ENCODE results near the gene ZNF880. TPM values are rescaled to one million over a fixed set of nuclear protein-coding genes. Genes with fewer than 3 reads are reported as not detected.

ZNF880 gene
- total and polyA plus RNA-seq, 4 experiments from 2014 or later: 29.2 to 33.5 (median 30.5) TPM

- H3K9me3 Mint-ChIP-seq: peaks cover 2 to 84% (median 62%) of the 10 kb centered on the region in 8 donors
Observed at GRCh38 chr19:52397310-52398080, 27.8 kb downstream of the ZNF880 start, which contains the start of gene ZNF528. Gene ZNF528, plus strand, starts transcription at chr19:52397849. Its CDS starts 4,165 bp downstream, at chr19:52402014.

GRCh38 chr19:52398081-52398441 lies 28.3 kb downstream of the ZNF880 start:
- Histone ChIP-seq H3K4me3 (ENCODE audit: low read length in 2 of 2) (peak overlapping the region; percentile 89 to 98), H3K4me1 (ENCODE audit: insufficient read depth, low read length) (peaks cover 14% of the 10 kb centered on the region), H3K9me3 (ENCODE audit: control insufficient read depth in 1 of 2, low read length in 2 of 2) (peaks cover 0 to 8% of the 10 kb centered on the region in 2 donors), H3K27me3 (ENCODE audit: insufficient read depth, low read length) (no peaks in the 10 kb centered on the region), H3K36me3 (ENCODE audit: insufficient read depth, low read length) (peaks cover 7% of the 10 kb centered on the region), H3K27ac (ENCODE audit: low read depth, low read length) (peak overlapping the region; percentile 56)
- peak overlapping the region; percentile 76 to 93 (median 92) for H3K27ac Mint-ChIP-seq
- no peaks in the 10 kb centered on the region for H3K27me3 Mint-ChIP-seq
- no peak for DNase-seq
- intact Hi-C loops (cut with micrococcal nuclease): loop anchor here (5.0 kb wide), 1 partner anchor 129 kb away; the partner anchor contains the start of gene ZNF808
- POLR2A ChIA-PET (ENCODE audit: partially characterized antibody): interaction anchor here (0.7 to 2.9 kb wide), 5 partner anchors 29 to 293 kb away, joined by 3 to 13 read pairs (median 3); partner anchors contain the start of genes ZNF610 and ZNF880
- peaks cover 13 to 29% (median 22%) of the 10 kb centered on the region in 4 donors for H3K4me1 Mint-ChIP-seq
- peaks cover 74% of the 10 kb centered on the region in 2 donors for H3K36me3 Mint-ChIP-seq
- H3K4me3 Mint-ChIP-seq: peak overlapping the region; percentile 86 to 95 (median 90)
- peaks cover 2 to 80% (median 60%) of the 10 kb centered on the region in 8 donors for H3K9me3 Mint-ChIP-seq
- CTCF ChIA-PET (ENCODE audit: partially characterized antibody): interaction anchor here (0.8 kb wide), 1 partner anchor 262 kb away, joined by 3 read pairs; no protein-coding TSS in a partner anchor

More at GRCh38 chr19:52397310-52398080, 27.8 kb downstream of the ZNF880 start, which contains the start of gene ZNF528:
- Mint-ChIP-seq H3K27me3 (no peaks in the 10 kb centered on the region), H3K36me3 (peaks cover 72 to 74% of the 10 kb centered on the region in 2 donors), H3K4me3 (peak within 1 kb of the TSS; percentile 86 to 95 (median 90)), H3K27ac (peak within 1 kb of the TSS; percentile 76 to 93 (median 92)), H3K4me1 (peaks cover 13 to 29% (median 22%) of the 10 kb centered on the region in 4 donors)
- Histone ChIP-seq H3K36me3 (ENCODE audit: insufficient read depth, low read length) (peaks cover 7% of the 10 kb centered on the region), H3K9me3 (ENCODE audit: control insufficient read depth in 1 of 2, low read length in 2 of 2) (peaks cover 0 to 8% of the 10 kb centered on the region in 2 donors), H3K4me3 (ENCODE audit: low read length in 2 of 2) (peak within 1 kb of the TSS; percentile 89 to 98), H3K27ac (ENCODE audit: low read depth, low read length) (peak within 1 kb of the TSS; percentile 56), H3K4me1 (ENCODE audit: insufficient read depth, low read length) (peaks cover 14% of the 10 kb centered on the region), H3K27me3 (ENCODE audit: insufficient read depth, low read length) (no peaks in the 10 kb centered on the region)
- intact Hi-C loops (cut with micrococcal nuclease): loop anchor here (1.0 to 5.0 kb wide), 5 partner anchors 28 to 173 kb away; partner anchors contain the start of genes ZNF610, ZNF701, ZNF766 and ZNF808
- CTCF ChIA-PET (ENCODE audit: partially characterized antibody): no interaction called here
- POLR2A ChIA-PET (ENCODE audit: partially characterized antibody): interaction anchor here (0.7 to 2.9 kb wide), 6 partner anchors 24 to 294 kb away, joined by 3 to 13 read pairs (median 3); partner anchors contain the start of genes ZNF610 and ZNF880
- peak; percentile 85 to 93 (median 88) for DNase-seq

- Histone ChIP-seq H3K4me3 (ENCODE audit: low read length in 2 of 2) (no peak overlapping the region), H3K4me1 (ENCODE audit: insufficient read depth, low read length) (no peaks in the 10 kb centered on the region), H3K27me3 (ENCODE audit: insufficient read depth, low read length) (no peaks in the 10 kb centered on the region), H3K27ac (ENCODE audit: low read depth, low read length) (no peak overlapping the region), H3K9me3 (ENCODE audit: control insufficient read depth in 1 of 2, low read length in 2 of 2) (peaks cover 0 to 35% of the 10 kb centered on the region in 2 donors), H3K36me3 (ENCODE audit: insufficient read depth, low read length) (peaks cover 27% of the 10 kb centered on the region)
- intact Hi-C loops (cut with micrococcal nuclease): no loop called here
- H3K27me3 Mint-ChIP-seq: no peaks in the 10 kb centered on the region
- H3K4me1 Mint-ChIP-seq: no peaks in the 10 kb centered on the region
- H3K27ac Mint-ChIP-seq: no peak overlapping the region
- H3K4me3 Mint-ChIP-seq: no peak overlapping the region
- peaks cover 86 to 88% of the 10 kb centered on the region in 2 donors for H3K36me3 Mint-ChIP-seq
- CTCF ChIA-PET (ENCODE audit: partially characterized antibody): no interaction called here
- DNase-seq: no peak
- H3K9me3 Mint-ChIP-seq: peaks cover 6 to 100% (median 88%) of the 10 kb centered on the region in 8 donors
- POLR2A ChIA-PET (ENCODE audit: partially characterized antibody): no interaction called here
Observed at GRCh38 chr19:52410276-52410675, 40.6 kb downstream of the ZNF880 start.

- no peak overlapping the region for H3K27ac ChIP-seq (ENCODE audit: low read depth, low read length)
- peaks cover 0 to 56% of the 10 kb centered on the region in 2 donors for H3K9me3 ChIP-seq (ENCODE audit: control insufficient read depth in 1 of 2, low read length in 2 of 2)
- ChIA-PET CTCF (ENCODE audit: partially characterized antibody) (no interaction called here), POLR2A (ENCODE audit: partially characterized antibody) (no interaction called here)
- DNase-seq: no peak
- H3K4me1 ChIP-seq (ENCODE audit: insufficient read depth, low read length): no peaks in the 10 kb centered on the region
- H3K4me3 ChIP-seq (ENCODE audit: low read length in 2 of 2): peak overlapping the region in 1 of 2 donors; percentile 5
- Mint-ChIP-seq H3K4me3 (no peak overlapping the region), H3K27ac (no peak overlapping the region), H3K27me3 (peaks cover 0 to 1% of the 10 kb centered on the region in 2 donors), H3K9me3 (peaks cover 8 to 97% (median 89%) of the 10 kb centered on the region in 8 donors), H3K36me3 (peaks cover 35 to 56% of the 10 kb centered on the region in 2 donors), H3K4me1 (no peaks in the 10 kb centered on the region)
- H3K36me3 ChIP-seq (ENCODE audit: insufficient read depth, low read length): no peaks in the 10 kb centered on the region
- no peaks in the 10 kb centered on the region for H3K27me3 ChIP-seq (ENCODE audit: insufficient read depth, low read length)
- intact Hi-C loops (cut with micrococcal nuclease): no loop called here
Observed at GRCh38 chr19:52415711-52416110, 46.0 kb downstream of the ZNF880 start.

GRCh38 chr19:52428937-52429336 lies 59.2 kb downstream of the ZNF880 start, which contains the start of gene ZNF534:
Gene ZNF534, plus strand, starts transcription at chr19:52429148. Its CDS starts 2,327 bp downstream, at chr19:52431475.
- Histone ChIP-seq H3K27me3 (ENCODE audit: insufficient read depth, low read length) (no peaks in the 10 kb centered on the region), H3K36me3 (ENCODE audit: insufficient read depth, low read length) (no peaks in the 10 kb centered on the region), H3K9me3 (ENCODE audit: control insufficient read depth in 1 of 2, low read length in 2 of 2) (peaks cover 0 to 29% of the 10 kb centered on the region in 2 donors), H3K27ac (ENCODE audit: low read depth, low read length) (no peak within 1 kb of the TSS), H3K4me3 (ENCODE audit: low read length in 2 of 2) (no peak within 1 kb of the TSS), H3K4me1 (ENCODE audit: insufficient read depth, low read length) (no peaks in the 10 kb centered on the region)
- Mint-ChIP-seq H3K27me3 (no peaks in the 10 kb centered on the region), H3K36me3 (peaks cover 16 to 25% of the 10 kb centered on the region in 2 donors), H3K27ac (no peak within 1 kb of the TSS), H3K9me3 (peaks cover 3 to 94% (median 74%) of the 10 kb centered on the region in 8 donors), H3K4me1 (no peaks in the 10 kb centered on the region), H3K4me3 (no peak within 1 kb of the TSS)
- intact Hi-C loops (cut with micrococcal nuclease): no loop called here
- ChIA-PET CTCF (ENCODE audit: partially characterized antibody) (no interaction called here), POLR2A (ENCODE audit: partially characterized antibody) (no interaction called here)
- DNase-seq: no peak

Other genes starting within 250 kb of the ZNF880 start
- 10 to 100 TPM; 18.6 to 19.0 TPM for gene ZNF616, start 230.0 kb upstream of the ZNF880 start, total RNA-seq
- gene ZNF616, start 230.0 kb upstream of the ZNF880 start, polyA plus RNA-seq: 1 to 10 TPM in 1 of 2 donors, under 1 TPM in 1; 0.69 to 7.2 TPM
- 10 to 100 TPM; 47.2 to 54.7 TPM for gene ZNF836, start 198.3 kb upstream of the ZNF880 start, total RNA-seq
- 10 to 100 TPM in 1 of 2 donors, 1 to 10 TPM in 1; 4.6 to 18.2 TPM for gene ZNF836, start 198.3 kb upstream of the ZNF880 start, polyA plus RNA-seq
- gene PPP2R1A, start 179.9 kb upstream of the ZNF880 start, total RNA-seq: 100 to 1,000 TPM; 166 to 175 TPM
- 100 to 1,000 TPM; 179 to 185 TPM for gene PPP2R1A, start 179.9 kb upstream of the ZNF880 start, polyA plus RNA-seq
- gene ZNF766, start 100.3 kb upstream of the ZNF880 start, total RNA-seq: 10 to 100 TPM; 53.6 to 54.1 TPM
- 10 to 100 TPM; 57.7 to 61.7 TPM for gene ZNF766, start 100.3 kb upstream of the ZNF880 start, polyA plus RNA-seq
- gene ZNF480, start 72.8 kb upstream of the ZNF880 start, total RNA-seq: 10 to 100 TPM; 26.7 to 26.9 TPM
- 10 to 100 TPM; 12.4 to 29.5 TPM for gene ZNF480, start 72.8 kb upstream of the ZNF880 start, polyA plus RNA-seq
- gene ZNF610, start 33.7 kb upstream of the ZNF880 start, total RNA-seq: 1 to 10 TPM; 4.8 to 6.0 TPM
- 1 to 10 TPM; 1.1 to 1.2 TPM for gene ZNF610, start 33.7 kb upstream of the ZNF880 start, polyA plus RNA-seq
- 10 to 100 TPM; 44.6 to 49.9 TPM for gene ZNF528, start 27.9 kb downstream of the ZNF880 start, total RNA-seq
- 1 to 10 TPM; 7.2 to 8.6 TPM for gene ZNF528, start 27.9 kb downstream of the ZNF880 start, polyA plus RNA-seq
- under 1 TPM in 1 of 2 experiments, not detected in 1; 0.15 TPM for gene ZNF534, start 59.2 kb downstream of the ZNF880 start, total RNA-seq
- not detected for gene ZNF534, start 59.2 kb downstream of the ZNF880 start, polyA plus RNA-seq
- 1 to 10 TPM; 3.6 to 4.9 TPM for gene ZNF578, start 83.6 kb downstream of the ZNF880 start, total RNA-seq
- gene ZNF578, start 83.6 kb downstream of the ZNF880 start, polyA plus RNA-seq: 1 to 10 TPM; 1.9 to 2.8 TPM
- gene ZNF808, start 157.7 kb downstream of the ZNF880 start, total RNA-seq: 10 to 100 TPM; 61.7 to 65.2 TPM
- gene ZNF808, start 157.7 kb downstream of the ZNF880 start, polyA plus RNA-seq: 10 to 100 TPM in 1 of 2 donors, 1 to 10 TPM in 1; 2.0 to 10.8 TPM
- 10 to 100 TPM; 51.1 to 51.7 TPM for gene ZNF701, start 200.4 kb downstream of the ZNF880 start, total RNA-seq
- gene ZNF701, start 200.4 kb downstream of the ZNF880 start, polyA plus RNA-seq: 10 to 100 TPM; 10.7 to 21.0 TPM